ENCODE measurements around the gene B3GALT2. TPM values are rescaled to one million over a fixed set of nuclear protein-coding genes. Genes with fewer than 3 reads are reported as not detected.

B3GALT2 gene
- total RNA-seq, 2 experiments from 2014 or later, result 0.63 to 0.94 TPM

- ATAC-seq, result no peak
- POLR2A ChIA-PET, result no interaction called here
- Mint-ChIP-seq H3K27me3 (ENCODE audit: low read depth) (no peaks in the 10 kb centered on the region), H3K4me1 (ENCODE audit: low read depth) (peaks cover 27% of the 10 kb centered on the region), H3K4me3 (no peak overlapping the region), H3K9me3 (ENCODE audit: insufficient read depth) (no peaks in the 10 kb centered on the region), H3K36me3 (ENCODE audit: low read depth) (peaks cover 43% of the 10 kb centered on the region), H3K27ac (no peak overlapping the region)
- no peak for DNase-seq
- CTCF ChIA-PET, result no interaction called here
These were observed 55.0 kb downstream of the B3GALT2 start for GRCh38 chr1:193131266-193131860.

Small RNA genes lying within 50 kb of the gene (microRNA-seq; reads per million reads assigned to microRNA genes)
- not detected for gene MIR1278

Other genes starting within 250 kb of the B3GALT2 start
- 10 to 100 TPM; 61.1 to 64.4 TPM for gene UCHL5, start 127.3 kb downstream of the B3GALT2 start, total RNA-seq
- gene RO60, start 127.0 kb downstream of the B3GALT2 start, total RNA-seq, result 10 to 100 TPM; 53.8 to 57.4 TPM
- 10 to 100 TPM; 18.7 to 21.8 TPM for gene GLRX2, start 81.2 kb downstream of the B3GALT2 start, total RNA-seq
- 10 to 100 TPM; 51.8 to 53.8 TPM for gene CDC73, start 64.6 kb downstream of the B3GALT2 start, total RNA-seq